Measurements from ENCODE around the gene NLRP14.

The NLRP14 gene

DNA sequence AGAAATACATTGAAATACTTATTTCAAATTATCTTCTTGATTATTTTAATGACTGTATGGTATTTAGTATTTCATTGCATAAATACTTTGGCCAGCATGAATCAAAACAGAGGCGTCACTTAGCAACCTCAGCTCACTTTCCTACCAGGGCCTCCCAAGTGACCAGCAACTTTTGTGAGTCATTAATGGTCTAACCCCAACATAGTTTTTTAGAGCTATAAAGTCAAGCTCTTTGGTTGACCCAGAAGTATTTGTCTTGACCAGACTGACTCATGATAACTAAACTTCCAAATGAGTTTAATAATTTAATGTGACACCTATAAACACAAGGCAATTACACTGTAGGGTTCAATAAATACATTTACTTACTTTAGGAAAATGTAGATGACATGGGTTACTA lies 40.6 kb downstream of the NLRP14 start:
- no peak for DNase-seq

DNA sequence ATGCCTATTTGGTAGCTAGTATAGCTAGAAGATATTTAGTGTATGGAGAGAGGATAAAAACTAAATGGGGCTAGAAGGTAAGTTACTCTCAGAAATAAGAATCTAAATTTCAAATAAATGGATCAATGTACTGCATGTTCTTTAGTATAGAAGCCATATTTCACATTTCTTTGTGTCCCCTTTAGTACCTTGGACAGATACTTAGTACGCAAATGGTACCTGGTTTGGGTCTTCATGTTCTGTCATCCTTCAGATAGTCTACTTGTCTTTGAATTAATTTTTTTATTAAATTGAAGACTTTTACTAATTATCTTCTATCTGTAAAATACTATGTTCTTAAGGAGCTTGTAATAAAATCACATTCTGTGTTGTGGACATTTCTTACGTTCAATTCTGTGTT lies 42.3 kb downstream of the NLRP14 start:
- DNase-seq: no peak

DNA sequence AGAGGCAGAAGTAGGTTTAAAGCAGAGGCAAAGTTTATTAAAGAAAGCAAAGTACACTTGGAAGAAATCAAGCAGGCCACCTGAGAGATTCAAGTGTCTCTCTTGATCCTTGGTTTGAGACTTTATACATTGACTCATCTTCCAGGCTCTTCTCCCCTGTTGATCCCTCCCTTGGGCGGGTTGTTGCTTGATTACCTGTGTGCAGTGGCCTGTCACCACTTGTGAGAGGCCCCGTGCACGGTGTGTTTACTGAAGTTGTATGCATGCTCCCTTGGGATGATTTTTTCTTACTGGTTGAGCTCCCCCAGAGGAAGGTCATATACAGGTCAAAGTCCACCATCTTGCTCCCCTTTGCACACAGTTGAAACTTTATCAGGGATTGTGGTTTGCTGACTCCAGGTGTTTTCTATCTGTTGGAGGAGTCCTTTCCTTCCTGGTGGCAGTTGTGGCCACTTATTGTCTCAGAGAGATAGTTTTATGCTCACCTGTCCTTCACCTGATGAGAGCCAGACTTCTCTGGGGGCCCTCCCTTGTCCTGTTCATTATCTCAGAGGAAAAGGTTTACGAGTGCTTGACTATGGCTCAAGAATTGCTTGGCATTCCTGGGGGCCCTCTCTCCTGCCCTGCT lies 52.2 kb downstream of the NLRP14 start:
- no peak for DNase-seq

DNA sequence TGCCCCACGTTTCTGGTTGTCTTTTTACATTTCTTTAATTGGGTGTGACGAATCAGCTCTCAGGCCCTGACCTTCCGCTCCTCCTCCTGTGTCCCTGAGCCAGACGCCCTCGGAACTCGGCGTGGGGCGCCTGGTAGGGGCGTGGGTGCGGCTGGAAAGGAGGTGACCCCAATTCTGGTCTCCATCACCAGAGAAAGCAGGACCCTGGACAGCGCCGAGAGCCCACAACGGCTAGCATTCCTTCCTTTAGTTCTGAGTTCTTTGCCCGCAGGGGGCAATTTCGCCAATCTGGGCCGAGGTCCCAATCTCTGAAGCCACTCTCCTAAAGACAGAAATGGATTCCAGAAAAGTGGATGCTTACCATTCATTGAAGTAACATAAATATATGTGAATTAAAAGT lies 56.8 kb downstream of the NLRP14 start:
- DNase-seq: no peak

DNA sequence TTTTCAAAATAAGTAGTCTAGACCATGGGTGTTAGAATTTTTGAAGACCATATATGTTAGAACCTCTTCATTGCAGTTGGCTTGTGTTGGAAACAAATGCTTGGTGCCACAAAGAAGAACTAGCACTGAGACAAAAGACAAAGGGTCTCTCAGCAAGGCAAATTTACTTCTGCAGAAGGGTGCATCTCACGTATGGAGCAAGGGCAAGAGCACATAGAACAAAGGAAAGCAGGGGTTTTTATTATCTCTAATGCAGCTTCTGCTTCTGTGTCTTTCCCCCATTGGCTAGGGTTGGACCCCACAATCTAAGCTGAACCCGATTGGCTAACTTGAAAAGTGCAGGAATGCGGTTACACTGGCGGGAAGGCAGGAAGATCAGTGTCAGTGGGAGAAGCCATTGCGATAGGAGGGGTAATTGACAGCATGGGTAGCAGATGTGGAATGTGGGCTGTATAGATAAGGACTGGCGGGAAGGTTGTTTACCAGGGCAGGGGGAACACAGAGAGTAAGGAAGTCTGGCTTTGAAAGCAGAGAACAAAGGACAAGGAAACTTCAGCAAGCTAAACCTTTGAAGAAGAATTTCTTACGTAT lies 59.4 kb downstream of the NLRP14 start:
- DNase-seq: peak; percentile 9

DNA sequence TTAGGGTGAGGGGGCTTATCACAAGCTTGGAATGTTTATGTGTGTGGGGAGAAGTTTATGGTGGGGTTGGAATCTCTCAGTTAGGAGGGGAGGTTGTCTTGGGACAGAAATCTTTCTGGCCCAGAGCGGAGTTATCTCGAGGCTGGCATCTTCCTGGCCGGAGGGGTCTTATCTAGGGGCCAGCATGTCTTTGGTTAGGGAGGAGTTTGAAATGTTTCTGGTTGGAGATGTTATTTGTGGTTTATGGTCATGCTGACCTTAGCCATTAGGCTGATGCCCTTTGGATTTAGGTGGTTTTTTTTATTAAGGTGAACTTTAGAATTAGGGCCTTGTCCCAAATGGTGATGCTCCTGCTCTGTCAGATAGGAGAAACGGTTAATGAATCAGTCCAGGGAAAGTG lies 60.6 kb downstream of the NLRP14 start:
- peak; percentile 41 for DNase-seq

DNA sequence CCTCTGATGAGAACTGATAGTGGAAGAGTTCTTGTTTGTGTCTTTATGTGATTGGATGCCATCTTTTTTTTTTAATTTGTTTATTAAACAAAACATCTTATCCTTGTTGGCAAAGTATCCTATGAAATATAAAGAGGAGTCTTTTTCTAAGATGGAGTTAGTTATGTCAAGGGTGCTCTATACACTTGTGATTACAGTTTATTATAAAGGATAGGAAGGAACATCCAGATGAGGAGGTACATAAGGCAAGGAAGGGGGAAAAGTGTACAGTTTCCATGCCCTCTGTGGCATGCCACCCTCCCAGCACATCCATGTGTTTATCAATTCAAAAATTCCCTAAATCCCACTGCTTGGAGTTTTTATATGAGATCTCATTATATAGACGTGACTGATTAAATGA lies 61.2 kb downstream of the NLRP14 start:
- no peak for DNase-seq

DNA sequence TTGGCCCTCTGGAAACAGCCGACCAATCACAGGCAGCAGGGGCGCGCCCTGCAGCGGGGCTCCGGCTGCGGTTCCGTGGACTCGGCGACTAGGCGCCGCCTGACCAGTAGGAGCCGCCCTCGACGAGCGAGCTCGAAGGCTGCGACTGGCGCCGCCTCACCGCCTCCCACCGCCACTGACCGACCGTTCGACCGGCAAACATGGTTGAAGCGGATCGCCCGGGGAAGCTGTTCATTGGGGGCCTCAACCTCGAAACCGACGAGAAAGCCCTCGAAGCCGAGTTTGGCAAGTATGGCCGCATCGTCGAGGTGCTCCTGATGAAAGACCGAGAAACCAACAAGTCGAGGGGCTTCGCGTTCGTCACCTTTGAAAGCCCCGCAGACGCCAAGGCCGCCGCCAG lies 68.6 kb downstream of the NLRP14 start, which contains the start of gene RBMXL2:
Gene RBMXL2, plus strand, starts transcription at position 78 of the 400 bp plus-strand sequence. Its CDS starts 123 bp downstream, at position 201.
- no peak for DNase-seq

DNA sequence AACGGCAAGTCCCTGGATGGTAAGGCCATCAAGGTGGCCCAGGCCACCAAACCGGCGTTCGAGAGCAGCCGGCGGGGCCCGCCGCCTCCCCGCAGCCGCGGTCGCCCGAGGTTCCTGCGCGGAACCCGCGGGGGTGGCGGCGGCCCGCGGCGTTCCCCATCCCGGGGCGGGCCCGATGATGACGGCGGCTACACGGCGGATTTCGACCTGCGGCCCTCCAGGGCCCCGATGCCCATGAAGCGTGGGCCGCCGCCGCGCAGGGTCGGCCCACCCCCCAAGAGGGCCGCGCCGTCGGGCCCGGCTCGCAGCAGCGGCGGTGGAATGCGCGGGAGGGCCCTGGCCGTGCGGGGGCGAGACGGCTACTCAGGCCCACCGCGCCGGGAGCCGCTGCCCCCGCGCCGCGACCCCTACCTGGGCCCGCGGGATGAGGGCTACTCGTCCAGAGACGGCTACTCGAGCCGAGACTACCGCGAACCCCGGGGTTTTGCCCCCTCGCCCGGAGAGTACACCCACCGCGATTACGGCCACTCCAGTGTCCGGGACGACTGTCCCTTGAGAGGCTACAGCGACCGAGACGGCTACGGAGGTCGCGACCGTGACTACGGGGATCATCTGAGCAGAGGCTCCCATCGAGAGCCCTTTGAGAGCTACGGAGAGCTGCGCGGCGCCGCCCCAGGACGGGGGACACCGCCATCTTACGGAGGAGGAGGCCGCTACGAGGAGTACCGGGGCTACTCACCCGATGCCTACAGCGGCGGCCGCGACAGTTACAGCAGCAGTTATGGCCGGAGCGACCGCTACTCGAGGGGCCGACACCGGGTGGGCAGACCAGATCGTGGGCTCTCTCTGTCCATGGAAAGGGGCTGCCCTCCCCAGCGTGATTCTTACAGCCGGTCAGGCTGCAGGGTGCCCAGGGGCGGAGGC lies 69.3 kb downstream of the NLRP14 start:
- DNase-seq: no peak

DNA sequence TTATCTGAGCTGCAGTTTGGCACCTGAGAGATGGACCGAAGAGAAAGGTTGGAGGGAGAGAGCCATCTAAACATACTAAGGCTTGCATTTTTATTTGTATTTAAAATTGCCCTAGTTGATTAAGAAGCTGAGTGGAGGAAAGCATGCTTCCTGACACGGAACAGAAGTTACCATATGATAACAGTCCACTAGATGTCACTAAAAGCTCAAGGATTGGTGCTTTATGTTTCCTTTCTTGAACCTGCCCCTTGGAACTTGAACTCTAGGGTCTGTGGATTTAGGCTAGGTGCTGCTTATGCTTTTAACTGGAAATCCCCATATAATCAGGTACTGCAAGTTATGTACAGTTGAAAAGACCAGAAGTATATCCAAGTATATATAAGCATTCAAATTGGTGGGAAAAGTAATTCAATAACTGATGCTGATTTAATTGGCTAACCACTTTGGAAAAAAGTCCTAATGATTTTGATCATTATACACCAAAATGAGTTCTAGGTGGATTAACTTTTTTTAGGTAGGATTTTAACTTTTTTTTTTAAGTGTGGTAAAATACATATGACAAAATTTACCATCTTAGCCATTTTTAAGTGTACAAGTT lies 78.1 kb downstream of the NLRP14 start:
- peak; percentile 80 for DNase-seq

DNA sequence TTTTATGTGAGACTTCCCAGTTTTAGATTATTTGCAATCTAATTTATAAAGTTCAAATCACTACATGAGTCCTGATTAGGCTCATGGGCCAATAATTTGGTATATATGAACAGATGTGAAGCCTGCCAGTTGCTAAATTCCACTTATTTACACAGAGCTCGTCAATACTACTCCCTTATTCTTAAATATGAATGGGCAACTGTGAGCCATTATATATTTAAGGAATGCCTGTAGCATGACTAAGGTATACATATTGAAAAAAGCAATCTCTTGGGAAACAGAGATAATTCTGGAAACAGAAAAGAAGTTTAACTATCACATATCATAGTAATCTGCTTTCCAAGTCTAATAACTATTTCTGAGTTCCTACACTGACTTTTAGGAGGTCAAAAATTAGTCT lies 95.5 kb downstream of the NLRP14 start:
- no peak for DNase-seq

DNA sequence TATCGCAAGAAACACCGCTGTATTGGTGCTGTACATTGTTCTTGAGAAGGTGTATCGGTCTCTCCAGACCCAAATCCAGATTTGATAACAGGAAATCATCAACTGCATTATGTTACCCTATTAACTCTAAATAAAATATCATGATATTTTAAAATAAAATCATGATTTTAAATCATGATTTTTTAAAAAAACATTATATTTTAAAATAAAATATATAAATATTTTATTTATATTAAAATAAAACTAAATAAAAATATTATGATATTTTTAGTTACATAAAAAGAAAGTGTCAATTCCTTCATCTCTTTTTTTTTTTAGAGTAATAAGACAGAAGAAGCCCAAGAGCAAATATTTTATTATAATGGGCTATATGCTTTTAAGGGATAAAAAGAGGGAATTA lies 96.1 kb downstream of the NLRP14 start:
- no peak for DNase-seq

Data from OCI-M1 (cell line).